ENCODE measurements around the gene DUOXA2.
"Not testable (repeated sequence)": the region's sequence is repeated elsewhere in the genome, so short reads cannot be mapped to it uniquely, and the experiment has no call there.

The DUOXA2 gene

DNA sequence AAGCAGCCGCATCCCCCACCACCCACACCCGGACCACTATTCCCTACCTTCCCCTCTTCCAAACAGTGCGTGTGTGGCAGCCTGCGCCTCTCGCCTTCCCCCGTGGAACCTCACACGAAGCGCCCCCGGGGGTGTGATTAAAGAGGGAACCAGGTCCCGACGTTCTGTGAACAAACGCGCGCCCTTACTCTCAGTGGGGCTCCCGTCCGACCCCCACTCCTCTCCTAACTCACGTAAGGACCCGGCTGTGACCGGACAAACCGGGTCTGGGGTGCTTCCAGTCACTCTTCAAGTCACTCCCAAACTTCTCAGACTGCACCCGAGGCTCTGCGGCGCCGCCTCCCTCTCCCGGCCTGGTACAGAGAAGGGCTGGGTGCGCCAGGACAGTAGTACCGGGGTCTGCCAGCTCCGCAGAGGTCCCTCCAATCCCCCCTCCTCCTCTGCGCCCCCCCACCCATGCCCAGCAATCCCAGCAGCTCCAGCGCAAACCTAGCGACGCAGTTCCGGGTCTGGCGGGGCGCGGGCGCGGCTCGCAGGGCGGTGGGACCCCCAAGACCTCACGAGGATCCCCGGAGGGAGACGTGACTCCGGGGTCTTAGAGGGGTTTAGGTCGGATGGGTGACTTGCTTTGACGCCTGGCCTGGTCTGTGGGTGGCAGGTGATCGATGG, 15.0 kb downstream of the DUOXA2 start:
- Histone ChIP-seq H3K27me3 (ENCODE audit: insufficient read depth, low read length) (peaks cover 88% of the 10 kb centered on the region), H3K4me1 (ENCODE audit: control insufficient read depth, insufficient read depth, low read length, unreplicated experiment) (no peaks in the 10 kb centered on the region), H3K4me3 (ENCODE audit: low read depth, low read length) (no peak overlapping the region), H2AFZ (ENCODE audit: low read length, unreplicated experiment) (no peak overlapping the region), H3K27ac (ENCODE audit: low read depth, low read length) (no peak overlapping the region), H3K79me2 (ENCODE audit: control insufficient read depth, insufficient read depth, low read length, unreplicated experiment) (no peaks in the 10 kb centered on the region), H3K36me3 (ENCODE audit: insufficient read depth, low read length) (no peaks in the 10 kb centered on the region)

DNA sequence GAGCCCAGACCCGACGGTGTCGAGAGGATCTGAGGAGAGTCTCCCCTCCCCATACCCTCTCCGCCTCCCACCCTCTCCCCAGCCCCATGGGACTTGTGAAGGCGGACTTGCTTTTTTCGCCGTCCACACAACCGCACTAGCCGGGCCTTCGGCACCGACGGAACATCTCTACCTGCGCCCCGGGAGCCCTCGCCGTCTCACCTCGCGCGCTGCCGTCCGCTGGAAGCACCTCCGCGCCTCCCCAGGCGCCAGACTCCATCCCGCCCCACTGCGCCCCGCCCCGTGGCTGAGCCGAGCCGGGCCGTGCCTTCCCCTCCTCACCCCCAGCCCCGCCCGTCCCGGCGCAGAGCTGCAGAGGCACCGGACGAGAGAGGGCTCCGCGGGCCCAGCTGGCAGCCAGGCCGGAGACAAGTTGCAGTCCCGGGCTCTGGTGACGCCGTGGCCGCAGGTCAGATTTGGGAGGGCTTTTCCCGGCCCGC, 15.6 kb downstream of the DUOXA2 start, which contains the start of the genes DUOX1 and DUOXA1:
TSS of gene DUOX1 (plus strand) at position 344 of the 479 bp plus-strand sequence. CDS start 1,973 bp downstream, outside the sequence.
TSS of gene DUOXA1 (minus strand) at position 229 of the 479 bp plus-strand sequence. CDS start 6,865 bp downstream, outside the sequence.
- no peak within 1 kb of the TSS for H2AFZ ChIP-seq (ENCODE audit: low read length, unreplicated experiment)
- H3K79me2 ChIP-seq (ENCODE audit: control insufficient read depth, insufficient read depth, low read length, unreplicated experiment): no peaks in the 10 kb centered on the region
- H3K4me1 ChIP-seq (ENCODE audit: control insufficient read depth, insufficient read depth, low read length, unreplicated experiment): no peaks in the 10 kb centered on the region
- no peaks in the 10 kb centered on the region for H3K36me3 ChIP-seq (ENCODE audit: insufficient read depth, low read length)
- no peak within 1 kb of the TSS for H3K4me3 ChIP-seq (ENCODE audit: low read depth, low read length)
- H3K27ac ChIP-seq (ENCODE audit: low read depth, low read length): no peak within 1 kb of the TSS
- peaks cover 90% of the 10 kb centered on the region for H3K27me3 ChIP-seq (ENCODE audit: insufficient read depth, low read length)

DNA sequence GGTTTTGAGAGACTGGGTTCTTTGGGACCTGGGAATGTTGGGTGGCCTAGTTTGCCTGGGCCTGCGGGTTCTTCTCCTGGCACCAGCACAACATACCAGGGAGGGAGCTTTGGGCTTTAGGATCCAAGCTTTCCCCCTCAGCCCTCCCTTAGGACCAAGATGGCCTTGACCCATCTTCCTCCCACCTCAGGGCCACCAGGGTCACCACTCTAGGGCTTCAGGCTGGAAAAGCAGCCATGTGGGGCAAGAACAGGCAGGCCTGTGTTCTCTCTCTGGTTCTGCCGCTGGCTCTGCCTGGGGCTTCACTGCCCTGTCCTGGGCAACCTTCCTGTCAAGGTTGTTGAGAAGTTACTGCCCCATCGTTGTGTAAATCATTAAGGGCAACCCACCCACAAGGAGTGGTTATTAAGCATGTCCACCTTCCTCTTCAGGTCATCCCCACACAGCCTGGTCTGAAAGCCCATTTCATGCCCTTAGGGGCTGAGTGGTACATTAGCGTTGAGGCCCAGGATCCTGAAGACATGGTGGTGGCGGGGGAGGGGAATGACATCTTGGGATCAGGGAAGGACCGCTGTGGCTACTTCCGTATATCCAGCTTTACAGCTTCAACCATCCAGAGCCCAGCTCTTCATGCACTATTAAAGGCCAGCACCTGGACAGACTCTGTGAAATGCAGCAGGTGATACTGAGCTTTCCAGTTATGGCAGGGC, 16.3 kb downstream of the DUOXA2 start:
- Histone ChIP-seq H3K79me2 (ENCODE audit: control insufficient read depth, insufficient read depth, low read length, unreplicated experiment) (no peaks in the 10 kb centered on the region), H2AFZ (ENCODE audit: low read length, unreplicated experiment) (no peak overlapping the region), H3K27me3 (ENCODE audit: insufficient read depth, low read length) (peaks cover 90% of the 10 kb centered on the region), H3K36me3 (ENCODE audit: insufficient read depth, low read length) (no peaks in the 10 kb centered on the region), H3K4me1 (ENCODE audit: control insufficient read depth, insufficient read depth, low read length, unreplicated experiment) (no peaks in the 10 kb centered on the region), H3K4me3 (ENCODE audit: low read depth, low read length) (no peak overlapping the region), H3K27ac (ENCODE audit: low read depth, low read length) (no peak overlapping the region)

DNA sequence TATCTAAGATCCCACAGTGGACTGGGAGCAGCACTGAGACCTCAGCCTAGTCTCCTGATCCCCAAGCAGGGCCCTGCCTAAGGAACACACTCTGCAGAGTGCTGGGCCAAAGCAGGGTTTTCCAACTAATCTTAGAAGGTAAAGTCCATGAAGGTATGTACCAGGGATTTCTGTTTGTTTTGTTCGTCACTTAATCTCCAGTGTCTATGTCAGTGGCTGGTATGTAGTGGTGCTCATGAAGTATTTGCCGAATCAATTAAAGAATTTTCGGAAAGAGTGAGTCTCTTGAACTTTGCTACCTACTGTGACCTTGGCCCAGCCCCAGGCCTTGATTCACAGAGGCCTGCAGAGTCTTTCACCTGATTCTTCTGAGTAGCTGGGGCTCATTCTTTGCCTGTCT, 17.4 kb downstream of the DUOXA2 start:
- Histone ChIP-seq H3K36me3 (ENCODE audit: insufficient read depth, low read length) (no peaks in the 10 kb centered on the region), H3K27me3 (ENCODE audit: insufficient read depth, low read length) (peaks cover 87% of the 10 kb centered on the region), H3K4me3 (ENCODE audit: low read depth, low read length) (no peak overlapping the region), H3K27ac (ENCODE audit: low read depth, low read length) (no peak overlapping the region), H2AFZ (ENCODE audit: low read length, unreplicated experiment) (no peak overlapping the region), H3K79me2 (ENCODE audit: control insufficient read depth, insufficient read depth, low read length, unreplicated experiment) (no peaks in the 10 kb centered on the region), H3K4me1 (ENCODE audit: control insufficient read depth, insufficient read depth, low read length, unreplicated experiment) (no peaks in the 10 kb centered on the region)

DNA sequence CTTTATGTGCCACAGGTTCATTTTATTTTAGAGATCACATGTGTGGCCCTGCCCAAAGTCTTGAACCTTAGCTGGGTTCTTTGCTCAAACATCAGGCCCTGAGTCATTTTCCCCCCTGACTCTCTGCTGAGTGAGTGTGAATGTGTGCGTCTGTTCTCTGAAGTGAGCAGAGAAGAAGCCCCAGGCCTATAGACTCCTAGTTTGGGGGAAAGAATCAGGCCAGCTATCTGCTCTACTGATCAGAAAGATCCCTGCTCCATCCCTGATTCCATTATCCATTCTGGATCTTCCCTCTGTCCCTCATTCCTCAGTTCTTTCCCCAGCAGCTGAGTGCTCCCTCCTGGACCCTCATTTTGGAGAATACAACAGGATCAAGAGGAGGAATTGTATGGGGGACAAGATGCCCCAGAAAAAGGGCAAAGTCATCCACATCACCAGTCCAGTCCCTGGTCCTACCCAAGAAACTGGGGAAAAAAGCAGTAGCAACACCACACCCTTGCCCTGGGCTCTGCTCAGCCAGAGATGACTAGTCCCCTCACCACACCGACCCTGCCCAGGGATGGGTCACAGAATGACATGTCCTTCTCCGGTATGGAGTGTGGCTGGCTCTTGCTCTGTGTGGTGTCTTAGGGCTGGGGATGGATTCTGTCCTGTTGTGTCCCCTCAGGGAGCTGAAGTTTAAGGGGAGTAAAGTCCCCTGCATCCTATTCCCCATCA, 18.9 kb downstream of the DUOXA2 start:
- no peak overlapping the region for H3K4me3 ChIP-seq (ENCODE audit: low read depth, low read length)
- no peaks in the 10 kb centered on the region for H3K36me3 ChIP-seq (ENCODE audit: insufficient read depth, low read length)
- H3K27me3 ChIP-seq (ENCODE audit: insufficient read depth, low read length): peaks cover 80% of the 10 kb centered on the region
- H3K27ac ChIP-seq (ENCODE audit: low read depth, low read length): no peak overlapping the region
- no peaks in the 10 kb centered on the region for H3K4me1 ChIP-seq (ENCODE audit: control insufficient read depth, insufficient read depth, low read length, unreplicated experiment)
- H3K79me2 ChIP-seq (ENCODE audit: control insufficient read depth, insufficient read depth, low read length, unreplicated experiment): no peaks in the 10 kb centered on the region
- H2AFZ ChIP-seq (ENCODE audit: low read length, unreplicated experiment): no peak overlapping the region

DNA sequence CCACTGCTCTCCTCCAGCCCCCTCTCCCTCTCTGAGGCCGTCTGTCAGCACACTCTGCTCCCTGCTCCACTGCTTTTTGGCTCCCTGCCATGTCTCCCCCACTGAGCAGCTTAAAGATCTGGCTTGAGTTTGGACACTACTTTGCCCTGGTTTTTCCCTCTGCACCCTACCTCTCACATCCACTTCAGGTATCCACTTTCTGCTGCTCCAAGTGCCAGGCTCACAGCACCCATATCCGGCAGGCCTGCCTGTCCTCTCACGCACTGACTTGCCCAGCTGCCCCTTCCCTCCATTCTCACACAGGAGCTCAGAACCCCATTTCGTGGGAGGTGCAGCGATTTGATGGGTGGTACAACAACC, 19.4 kb downstream of the DUOXA2 start:
- H3K4me3 ChIP-seq (ENCODE audit: low read depth, low read length): no peak overlapping the region
- H3K27me3 ChIP-seq (ENCODE audit: insufficient read depth, low read length): peaks cover 74% of the 10 kb centered on the region
- H3K36me3 ChIP-seq (ENCODE audit: insufficient read depth, low read length): no peaks in the 10 kb centered on the region
- no peak overlapping the region for H2AFZ ChIP-seq (ENCODE audit: low read length, unreplicated experiment)
- no peaks in the 10 kb centered on the region for H3K4me1 ChIP-seq (ENCODE audit: control insufficient read depth, insufficient read depth, low read length, unreplicated experiment)
- no peaks in the 10 kb centered on the region for H3K79me2 ChIP-seq (ENCODE audit: control insufficient read depth, insufficient read depth, low read length, unreplicated experiment)
- no peak overlapping the region for H3K27ac ChIP-seq (ENCODE audit: low read depth, low read length)

DNA sequence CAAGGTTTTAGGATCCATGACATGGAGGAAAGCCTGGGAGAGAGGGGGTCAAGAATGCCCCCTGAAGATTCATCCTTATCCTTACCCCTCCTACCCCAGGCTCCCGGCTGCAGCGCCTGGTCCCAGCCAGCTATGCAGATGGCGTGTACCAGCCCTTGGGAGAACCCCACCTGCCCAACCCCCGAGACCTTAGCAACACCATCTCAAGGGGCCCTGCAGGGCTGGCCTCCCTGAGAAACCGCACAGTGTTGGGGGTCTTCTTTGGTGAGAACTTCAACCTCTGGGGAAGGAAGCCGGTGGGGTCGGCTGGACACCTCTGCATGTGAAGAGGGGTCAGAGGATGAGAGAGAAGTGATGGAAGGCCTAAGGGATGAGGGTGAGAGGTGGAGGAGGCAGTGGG, 19.9 kb downstream of the DUOXA2 start:
- Histone ChIP-seq H3K4me3 (ENCODE audit: low read depth, low read length) (no peak overlapping the region), H3K4me1 (ENCODE audit: control insufficient read depth, insufficient read depth, low read length, unreplicated experiment) (no peaks in the 10 kb centered on the region), H3K79me2 (ENCODE audit: control insufficient read depth, insufficient read depth, low read length, unreplicated experiment) (no peaks in the 10 kb centered on the region), H2AFZ (ENCODE audit: low read length, unreplicated experiment) (no peak overlapping the region), H3K27ac (ENCODE audit: low read depth, low read length) (no peak overlapping the region), H3K27me3 (ENCODE audit: insufficient read depth, low read length) (peaks cover 69% of the 10 kb centered on the region), H3K36me3 (ENCODE audit: insufficient read depth, low read length) (no peaks in the 10 kb centered on the region)

DNA sequence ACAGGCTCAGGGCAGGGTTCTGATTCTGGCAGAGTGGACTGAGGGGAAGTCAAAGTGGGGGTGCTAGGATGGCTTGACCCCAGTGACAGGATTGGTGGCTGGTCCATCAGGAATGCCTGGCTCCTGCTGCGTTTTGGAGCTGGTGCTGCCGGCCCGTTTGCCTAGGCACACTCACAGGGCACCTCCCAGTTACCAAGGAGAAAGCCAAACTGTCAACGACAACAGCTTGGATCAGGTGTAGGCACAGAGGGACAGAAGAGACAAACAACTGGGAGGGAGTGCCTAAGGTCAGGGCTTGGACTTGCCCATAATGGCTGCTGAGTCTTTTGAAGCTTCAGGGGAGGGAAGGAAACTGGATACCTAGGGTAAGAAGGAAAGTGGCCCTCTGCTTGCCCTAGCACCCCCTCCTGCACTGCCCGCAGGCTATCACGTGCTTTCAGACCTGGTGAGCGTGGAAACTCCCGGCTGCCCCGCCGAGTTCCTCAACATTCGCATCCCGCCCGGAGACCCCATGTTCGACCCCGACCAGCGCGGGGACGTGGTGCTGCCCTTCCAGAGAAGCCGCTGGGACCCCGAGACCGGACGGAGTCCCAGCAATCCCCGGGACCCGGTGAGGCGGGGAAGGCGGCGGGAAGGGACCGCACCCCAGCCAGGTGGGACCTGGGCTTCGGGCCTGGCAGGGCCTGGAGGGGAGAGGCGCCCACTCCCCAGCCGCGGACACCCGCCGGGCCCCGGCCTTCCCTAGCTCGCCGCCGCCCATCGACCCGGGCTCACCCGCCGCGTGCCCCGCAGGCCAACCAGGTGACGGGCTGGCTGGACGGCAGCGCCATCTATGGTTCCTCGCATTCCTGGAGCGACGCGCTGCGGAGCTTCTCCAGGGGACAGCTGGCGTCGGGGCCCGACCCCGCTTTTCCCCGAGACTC, 20.8 kb downstream of the DUOXA2 start:
- Histone ChIP-seq H3K36me3 (ENCODE audit: insufficient read depth, low read length) (no peaks in the 10 kb centered on the region), H3K27ac (ENCODE audit: low read depth, low read length) (no peak overlapping the region), H3K4me3 (ENCODE audit: low read depth, low read length) (no peak overlapping the region), H3K4me1 (ENCODE audit: control insufficient read depth, insufficient read depth, low read length, unreplicated experiment) (no peaks in the 10 kb centered on the region), H3K27me3 (ENCODE audit: insufficient read depth, low read length) (peaks cover 60% of the 10 kb centered on the region), H2AFZ (ENCODE audit: low read length, unreplicated experiment) (no peak overlapping the region), H3K79me2 (ENCODE audit: control insufficient read depth, insufficient read depth, low read length, unreplicated experiment) (no peaks in the 10 kb centered on the region)

DNA sequence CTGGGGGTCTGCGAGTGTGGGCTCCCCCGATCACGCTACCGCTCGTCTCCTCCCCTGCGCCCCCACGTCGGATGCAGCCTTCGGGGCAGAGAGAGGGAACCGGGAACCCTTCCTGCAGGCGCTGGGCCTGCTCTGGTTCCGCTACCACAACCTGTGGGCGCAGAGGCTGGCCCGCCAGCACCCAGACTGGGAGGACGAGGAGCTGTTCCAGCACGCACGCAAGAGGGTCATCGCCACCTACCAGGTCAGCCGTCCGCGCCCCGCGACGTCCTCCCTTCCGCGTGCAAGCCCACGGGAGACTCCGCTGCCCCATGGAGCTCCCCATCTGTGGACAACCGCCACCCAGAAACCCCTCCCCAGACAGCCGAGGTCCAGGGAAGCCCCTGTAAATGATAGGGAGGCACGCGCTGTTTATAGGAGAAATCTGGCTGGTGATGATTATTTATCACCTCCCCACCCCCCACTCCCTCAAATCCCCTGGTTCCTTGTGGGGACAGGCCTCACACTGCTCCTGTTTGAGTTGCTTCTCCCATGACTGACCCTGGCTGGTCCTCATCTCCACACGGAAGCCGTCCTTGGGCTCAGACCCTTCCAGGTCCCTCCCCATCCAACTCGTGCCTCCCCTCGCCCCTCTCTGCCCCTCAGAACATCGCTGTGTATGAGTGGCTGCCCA, 21.7 kb downstream of the DUOXA2 start:
- H3K4me3 ChIP-seq (ENCODE audit: low read depth, low read length); H3K79me2 ChIP-seq (ENCODE audit: control insufficient read depth, insufficient read depth, low read length, unreplicated experiment); H3K27ac ChIP-seq (ENCODE audit: low read depth, low read length); H2AFZ ChIP-seq (ENCODE audit: low read length, unreplicated experiment); H3K4me1 ChIP-seq (ENCODE audit: control insufficient read depth, insufficient read depth, low read length, unreplicated experiment); H3K36me3 ChIP-seq (ENCODE audit: insufficient read depth, low read length): not testable (repeated sequence)
- H3K27me3 ChIP-seq (ENCODE audit: insufficient read depth, low read length): peaks cover 51% of the 10 kb centered on the region
